ENCODE results near the gene SLC35F6.

SLC35F6 gene, protein sequence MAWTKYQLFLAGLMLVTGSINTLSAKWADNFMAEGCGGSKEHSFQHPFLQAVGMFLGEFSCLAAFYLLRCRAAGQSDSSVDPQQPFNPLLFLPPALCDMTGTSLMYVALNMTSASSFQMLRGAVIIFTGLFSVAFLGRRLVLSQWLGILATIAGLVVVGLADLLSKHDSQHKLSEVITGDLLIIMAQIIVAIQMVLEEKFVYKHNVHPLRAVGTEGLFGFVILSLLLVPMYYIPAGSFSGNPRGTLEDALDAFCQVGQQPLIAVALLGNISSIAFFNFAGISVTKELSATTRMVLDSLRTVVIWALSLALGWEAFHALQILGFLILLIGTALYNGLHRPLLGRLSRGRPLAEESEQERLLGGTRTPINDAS

DNA sequence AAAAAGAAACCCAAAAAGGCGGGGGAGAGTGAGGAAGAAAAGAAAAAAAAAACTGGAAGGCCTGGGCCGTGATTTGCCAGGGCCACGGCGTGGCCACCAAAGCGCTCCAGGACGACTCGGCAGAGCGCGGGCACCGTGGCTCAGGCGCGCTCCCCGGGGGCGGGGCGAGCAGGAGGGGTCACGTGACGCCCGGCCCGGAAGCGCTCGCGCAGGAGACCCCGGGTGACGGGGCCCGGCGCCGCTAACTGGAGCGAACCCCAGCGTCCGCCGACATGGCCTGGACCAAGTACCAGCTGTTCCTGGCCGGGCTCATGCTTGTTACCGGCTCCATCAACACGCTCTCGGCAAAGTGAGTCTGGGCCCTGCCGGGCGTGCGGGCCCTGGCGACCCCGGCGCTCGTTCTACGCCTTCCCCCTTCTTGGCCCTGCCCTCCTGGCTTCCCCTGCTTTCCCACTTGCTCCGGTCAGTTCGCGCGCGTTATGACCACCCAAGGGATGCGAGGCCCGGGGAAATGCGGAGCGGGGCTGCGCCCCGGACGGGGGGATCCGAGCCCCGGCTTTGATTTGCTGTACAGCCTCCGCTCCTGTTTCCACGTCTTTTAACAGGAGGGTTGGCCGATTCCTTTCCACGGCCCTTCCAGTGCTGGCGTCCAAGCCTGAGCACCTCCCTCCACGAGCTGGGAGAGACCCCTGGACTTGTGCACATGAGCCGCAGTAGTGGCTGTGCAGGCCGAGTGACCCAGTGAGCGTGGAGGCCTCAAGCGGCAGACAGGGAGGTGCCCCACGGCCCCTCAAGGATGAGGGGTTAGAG lies at the start of gene SLC35F6:
SLC35F6 (plus strand) TSS at position 207 of the 810 bp plus-strand sequence; CDS start at position 273, 66 bp downstream.
- peak; percentile 85 for DNase-seq

DNA sequence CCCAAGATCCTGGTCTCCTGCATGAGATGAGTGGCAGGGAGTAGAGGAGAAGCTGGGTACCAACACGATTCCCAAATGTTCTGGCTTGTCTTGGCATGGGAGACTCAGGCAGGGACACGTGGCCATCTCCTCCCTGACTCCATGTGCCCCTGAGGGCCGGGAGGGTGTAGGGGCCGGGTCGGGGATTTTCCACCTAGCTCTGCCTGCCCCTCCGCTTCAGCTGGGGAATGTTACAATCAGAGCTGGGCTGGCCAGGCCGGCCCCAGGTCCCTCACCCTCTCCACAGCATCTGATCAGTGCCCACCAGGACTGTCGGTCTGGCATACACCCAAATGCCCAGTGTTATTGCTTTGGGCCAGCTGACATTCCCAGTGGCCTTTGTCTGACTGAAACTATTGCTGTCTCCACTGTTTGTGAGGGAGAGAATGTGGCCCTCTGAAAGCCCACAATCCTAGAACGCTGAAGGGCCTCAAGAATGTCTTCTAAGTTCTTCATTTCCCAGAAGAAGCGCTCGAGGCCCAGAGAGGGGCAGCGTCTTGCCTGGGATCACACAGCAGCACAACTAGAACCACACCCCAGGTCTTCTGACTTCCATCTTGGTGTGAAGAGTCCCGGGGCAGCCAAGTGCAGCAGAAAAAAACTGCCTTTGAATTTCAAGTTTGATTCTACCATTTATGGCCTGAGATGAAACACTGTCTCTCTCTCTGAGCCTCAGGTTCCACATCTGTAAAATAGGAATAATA lies 48.4 kb upstream of the SLC35F6 start:
- no peak for DNase-seq

DNA sequence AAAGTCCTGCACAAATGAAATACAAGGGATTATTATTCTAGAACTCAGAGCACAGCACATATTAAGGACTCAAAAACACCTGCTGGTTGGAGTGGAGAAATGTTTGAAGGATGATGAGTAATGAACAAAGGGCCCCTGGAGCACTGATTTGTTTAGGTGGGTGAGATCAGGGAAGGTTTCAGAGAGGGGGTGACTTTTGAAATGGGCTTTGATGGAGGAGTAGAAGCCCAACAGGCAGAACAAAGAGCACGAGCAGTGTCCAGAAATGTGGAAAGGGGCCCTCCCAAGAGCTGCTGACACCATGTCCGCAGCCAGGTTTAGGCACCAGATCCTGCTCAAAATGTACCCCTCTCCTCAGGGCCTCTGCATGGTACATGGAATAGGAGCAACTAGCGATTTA lies 47.7 kb upstream of the SLC35F6 start:
- DNase-seq = no peak

DNA sequence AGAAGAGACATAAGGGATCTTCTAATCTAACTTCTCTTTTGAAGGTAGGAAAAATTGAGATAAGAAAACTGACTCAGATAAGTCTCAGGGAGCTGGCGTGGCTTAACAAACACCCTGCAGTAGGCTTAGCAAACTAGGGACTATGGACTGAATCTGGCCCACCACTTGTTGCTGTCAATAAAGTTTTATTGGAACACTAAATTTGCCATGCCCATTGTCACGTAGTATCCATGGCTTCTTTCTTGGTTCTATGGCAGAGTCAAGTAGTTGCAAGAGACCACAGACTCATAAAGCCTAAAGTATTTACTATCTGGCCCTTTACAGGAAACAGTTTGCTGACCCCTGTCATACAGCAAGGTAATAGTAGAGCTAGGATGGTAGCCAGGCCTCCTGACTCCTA lies 47.3 kb upstream of the SLC35F6 start:
- no peak for DNase-seq

DNA sequence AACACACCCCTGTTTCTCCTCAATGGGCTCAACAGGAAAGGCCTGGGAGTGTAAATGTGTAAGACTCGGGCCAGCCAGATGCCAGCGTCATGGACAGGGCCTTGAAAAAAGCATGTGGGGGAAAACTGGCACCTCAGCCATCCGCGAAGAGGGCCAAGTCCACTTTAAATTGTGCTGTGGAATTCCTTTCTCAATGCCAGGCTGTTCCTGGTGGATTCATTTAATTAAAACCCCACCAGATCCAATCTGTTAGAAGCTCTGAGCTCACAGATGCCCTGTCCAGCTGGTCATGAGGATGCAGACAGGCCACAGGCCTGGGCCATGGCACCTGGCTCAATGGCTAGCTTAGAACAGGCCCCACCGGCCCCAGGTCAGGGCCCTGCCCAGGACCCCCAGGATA lies 46.7 kb upstream of the SLC35F6 start:
- DNase-seq = no peak

DNA sequence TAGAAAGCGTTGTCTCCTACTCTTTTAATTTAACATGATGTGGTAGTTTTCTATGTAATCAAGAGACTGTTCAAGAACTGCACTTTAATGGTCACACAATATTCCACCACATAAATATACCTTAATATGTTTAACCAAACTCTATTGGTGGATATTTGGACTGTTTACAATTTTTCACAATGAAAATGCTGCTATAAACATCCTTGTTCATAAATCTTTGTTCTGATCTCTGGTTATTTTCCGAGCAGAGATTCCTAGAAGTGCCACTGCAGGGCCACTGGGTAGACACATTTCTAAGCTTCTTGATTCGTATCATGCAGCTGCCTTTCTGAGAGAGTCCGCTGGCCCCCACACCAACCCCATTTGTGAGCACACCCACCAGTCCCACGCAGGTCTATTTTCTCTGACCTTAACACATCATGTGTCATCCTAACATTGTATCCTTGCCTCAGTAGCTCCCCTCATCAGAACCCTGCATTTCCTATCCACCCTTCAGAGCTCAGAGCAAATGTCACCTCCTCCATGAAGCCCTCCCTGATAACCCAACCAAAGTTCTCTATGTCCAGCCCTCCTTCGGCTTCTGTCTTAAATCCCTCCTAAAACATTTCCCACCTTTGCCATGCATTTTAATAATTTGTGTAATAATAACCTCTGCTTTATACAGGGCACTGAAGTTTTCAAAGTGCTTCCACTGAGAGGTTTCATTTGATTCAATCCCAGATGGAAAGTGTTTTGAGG lies 45.0 kb upstream of the SLC35F6 start:
- DNase-seq = no peak

DNA sequence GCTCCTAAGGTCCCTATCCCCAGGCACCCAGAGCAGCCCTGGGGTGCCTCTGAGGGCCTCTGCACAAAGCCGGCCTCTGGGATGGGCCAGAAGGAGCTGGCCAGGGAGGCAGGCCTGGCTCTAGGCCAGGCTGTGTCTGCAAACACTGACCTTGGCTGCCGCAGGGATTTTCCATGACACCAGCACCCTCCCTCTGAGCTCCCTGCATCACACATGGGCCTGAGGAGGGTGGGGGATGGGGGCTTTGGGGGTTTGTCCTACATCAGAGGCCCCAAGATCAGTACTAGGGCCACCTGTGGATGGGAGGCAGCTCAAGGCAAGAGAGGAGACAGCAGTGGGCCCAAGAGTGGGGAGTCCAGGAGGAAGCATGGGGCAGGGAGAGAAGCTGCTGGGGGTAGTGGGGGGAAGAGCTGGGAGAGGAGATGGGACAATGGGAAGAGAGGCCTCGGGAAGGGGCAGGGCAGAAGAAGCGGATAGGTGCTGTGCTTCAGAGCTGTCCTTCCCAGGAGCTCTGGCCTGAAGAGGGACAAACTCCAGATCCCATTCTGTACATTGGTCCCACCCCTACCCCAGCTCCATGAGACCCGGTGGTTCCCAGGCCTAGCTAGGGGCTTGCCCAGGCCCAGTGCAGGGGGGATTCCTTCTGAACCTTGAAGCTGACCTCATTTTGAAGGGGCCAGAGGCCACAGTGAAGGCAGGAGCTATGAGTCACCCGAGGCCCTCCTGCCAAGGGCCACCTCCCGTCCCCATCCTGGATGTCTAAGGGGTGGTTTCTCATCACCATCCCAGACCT lies 43.6 kb upstream of the SLC35F6 start:
- DNase-seq = no peak

DNA sequence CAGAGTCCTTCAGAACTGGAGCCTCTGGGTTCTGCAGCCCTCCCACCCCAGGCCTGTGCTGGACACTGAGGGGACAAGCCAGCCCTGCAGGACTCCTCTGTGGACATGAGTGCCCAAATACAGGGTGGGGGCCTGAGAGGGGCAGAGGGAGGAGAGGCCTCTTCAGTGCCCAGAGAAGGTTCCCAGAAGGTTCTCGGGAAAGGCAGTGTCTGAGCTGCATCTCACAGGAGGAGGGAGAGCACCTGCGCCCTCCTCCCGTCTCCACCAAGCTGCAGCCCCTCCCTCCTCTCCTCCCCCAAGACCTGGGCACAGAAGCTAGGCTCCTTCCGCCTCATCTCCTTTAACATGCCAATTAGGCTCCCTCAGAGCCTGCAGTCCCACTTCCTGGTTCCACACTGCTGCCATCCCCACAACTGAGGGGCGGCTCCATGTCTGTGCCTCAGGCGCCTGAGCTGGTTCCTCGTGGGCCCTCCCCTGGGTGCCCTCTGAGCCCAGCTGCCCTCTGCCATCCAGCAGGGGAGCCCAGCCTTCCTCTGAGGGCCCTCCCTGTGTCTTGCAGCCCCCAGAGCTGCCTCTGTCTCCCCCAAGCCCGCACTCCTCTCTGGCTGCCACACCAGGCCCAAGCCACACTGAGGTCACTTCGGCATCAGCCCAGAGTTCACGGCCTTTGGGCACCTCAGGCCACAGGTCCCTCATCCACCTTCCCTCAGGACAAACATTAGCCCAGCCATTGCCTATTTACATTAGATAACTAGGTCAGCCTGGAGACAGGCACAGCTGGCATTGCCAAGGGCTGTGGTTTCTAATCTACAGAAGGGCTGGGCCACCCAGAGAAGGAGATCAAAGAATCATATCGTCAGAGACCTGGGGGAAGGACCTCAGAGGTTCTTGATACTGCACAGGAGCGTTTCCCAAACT lies 42.7 kb upstream of the SLC35F6 start:
- no peak for DNase-seq

DNA sequence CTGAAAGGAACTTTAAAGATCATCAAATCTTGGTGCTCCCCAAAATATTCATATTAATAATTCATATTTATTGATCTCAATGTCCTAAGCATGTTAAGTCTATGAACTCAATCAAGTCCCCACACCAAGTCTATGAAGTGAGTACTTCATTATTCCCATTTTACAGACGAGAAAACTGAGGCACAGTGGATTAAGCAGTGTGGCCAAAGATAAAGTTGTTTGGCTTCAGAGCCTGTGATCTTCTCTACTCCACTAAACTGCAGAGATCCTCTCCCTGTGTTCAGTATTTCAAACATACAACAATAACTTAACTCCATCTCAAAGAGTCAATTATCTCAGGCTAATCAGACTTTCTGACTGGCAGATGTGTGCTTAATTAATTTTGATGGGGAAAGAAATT lies 41.8 kb upstream of the SLC35F6 start:
- no peak for DNase-seq

DNA sequence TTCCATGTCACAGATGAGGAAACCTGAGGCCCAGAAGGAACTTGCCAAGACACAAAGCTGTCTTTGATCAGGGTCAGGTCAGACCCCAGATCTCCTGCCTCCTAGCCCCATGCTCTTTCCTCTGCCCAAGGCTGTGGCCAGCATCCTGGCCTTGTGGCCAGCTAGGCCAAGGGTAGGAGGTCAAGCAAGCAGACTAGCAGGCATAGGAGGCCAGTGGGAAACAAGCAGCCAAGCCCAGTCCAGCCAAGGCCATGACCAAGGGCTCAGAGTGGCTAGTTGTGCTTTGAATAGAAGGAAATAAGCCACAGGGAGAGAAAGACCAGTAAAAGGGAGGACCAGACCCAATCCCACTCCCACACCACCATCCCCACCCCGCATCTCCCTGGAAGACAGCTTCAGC lies 41.2 kb upstream of the SLC35F6 start:
- no peak for DNase-seq

DNA sequence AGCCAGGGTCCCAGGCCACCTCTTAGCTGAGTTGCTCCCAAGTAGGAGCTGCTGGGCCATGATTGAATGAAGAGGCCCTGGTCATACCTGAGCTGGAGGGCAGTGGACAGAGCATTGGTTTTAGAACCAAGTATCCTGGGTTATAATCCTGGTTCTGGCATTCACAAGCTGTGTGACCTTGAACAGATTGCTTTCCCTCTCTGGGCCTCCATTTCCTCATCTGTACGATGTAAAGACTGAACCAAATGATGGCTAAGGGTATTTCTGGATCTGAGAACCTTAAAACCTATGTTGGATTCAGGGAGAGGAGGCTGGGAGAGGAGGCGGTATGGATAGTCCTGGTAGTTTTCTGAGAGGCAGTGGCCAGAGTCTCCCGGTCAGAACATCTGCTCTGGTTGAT lies 40.6 kb upstream of the SLC35F6 start:
- no peak for DNase-seq

DNA sequence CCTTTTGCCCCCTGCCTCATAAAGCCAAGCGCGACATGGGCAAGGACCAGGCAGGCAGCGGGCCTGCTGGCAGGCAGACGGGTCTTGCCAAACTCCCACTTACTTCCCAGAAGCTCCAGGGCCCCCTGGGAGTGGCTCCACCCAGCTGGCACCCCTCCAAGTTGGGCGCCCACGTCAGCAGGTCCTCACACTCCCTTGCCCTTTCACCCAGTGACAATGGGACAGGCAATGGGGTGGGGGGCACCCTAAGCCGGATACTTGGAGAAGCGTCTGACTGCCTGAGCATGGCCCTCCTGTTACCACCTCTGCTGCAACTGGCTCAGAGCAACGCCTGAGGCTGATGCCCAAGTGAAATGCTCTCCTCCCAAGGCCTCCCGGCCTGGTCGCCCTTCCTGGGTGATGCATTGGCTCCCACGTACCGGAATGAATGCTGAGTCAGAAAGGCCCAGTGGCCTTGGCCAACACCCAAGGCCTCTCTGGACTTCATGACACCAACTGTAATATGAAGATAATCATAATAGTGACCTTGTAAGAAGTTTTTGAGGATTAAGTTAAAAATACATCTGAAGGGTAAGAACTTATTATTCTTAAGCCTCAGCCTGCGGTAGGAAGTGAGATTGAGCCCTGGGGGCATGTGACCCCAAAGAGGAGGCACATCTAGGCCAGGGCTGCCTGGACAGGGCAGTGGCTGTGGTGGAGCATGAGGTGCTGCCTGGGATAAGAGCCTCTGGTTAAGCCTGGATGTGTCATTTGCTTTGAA lies 39.9 kb upstream of the SLC35F6 start:
- DNase-seq = no peak

DNA sequence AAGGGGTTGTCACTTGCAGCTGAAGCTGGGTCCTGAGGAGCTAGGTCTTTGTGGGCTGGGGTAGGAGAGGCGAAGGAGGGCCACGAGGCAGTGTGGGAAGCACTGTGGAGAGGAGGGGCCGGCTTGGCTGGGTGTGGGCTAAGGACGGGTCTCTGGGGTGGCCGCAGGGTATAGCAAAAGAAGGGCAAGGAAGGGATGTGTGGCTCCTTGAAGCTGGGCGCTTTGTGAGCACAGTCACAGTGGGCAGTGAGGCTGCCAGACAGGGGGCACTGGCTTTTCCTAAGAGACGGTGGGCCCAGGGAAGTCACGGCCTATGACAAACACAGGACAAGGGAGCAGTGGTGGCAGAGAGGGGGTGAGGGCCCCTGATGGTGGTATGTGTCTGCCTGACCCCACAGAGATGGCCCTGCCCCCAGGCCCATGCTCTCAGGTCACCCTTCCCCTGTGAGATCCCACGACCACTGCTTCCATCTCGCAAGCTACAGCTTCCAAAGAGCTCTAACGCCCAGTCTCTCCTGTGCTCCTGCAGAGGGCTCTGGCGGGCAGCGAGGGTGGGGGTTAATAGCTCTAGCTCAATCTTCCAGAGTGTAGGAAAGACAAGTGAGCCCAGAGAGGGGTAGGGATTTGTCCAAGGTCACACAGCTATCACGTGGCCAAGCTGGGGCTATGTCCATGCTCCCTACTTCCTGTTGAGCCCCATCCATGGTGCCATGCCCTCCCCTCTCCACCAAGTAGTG lies 39.1 kb upstream of the SLC35F6 start:
- DNase-seq = no peak

DNA sequence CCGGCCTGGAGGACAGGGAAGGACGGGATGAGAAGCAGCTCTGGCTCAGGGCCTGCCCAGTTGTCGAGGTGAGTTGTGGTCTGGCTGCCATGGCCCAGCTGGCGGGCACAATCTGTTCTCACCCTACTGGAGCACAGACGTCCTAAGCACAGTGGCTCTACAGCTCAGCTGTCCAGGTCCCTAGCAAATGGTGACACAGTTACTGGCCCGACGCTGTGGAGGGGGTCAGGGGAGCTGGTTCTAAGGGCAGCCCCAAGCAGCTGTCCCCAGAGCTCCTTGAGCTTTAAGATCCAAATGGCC lies 38.6 kb upstream of the SLC35F6 start:
- DNase-seq = no peak

DNA sequence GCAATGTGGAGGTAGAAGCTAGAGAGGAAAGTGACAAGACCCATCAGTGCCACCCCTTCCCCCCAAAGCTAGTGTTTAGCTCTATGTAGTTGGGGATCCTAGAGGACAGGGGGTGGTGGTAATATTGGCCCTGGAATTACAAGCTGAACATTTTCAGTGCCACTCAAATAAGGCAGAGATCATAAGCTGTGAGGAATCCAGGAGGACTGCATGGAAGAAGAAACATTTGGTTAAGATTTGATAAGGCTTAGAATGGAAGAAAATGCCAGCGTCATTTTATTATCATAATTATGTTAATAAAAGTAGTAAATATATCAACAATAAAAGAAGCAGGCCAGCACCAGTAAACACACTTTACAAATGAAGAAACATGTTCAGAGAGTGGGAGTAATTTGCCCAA lies 37.9 kb upstream of the SLC35F6 start:
- no peak for DNase-seq

DNA sequence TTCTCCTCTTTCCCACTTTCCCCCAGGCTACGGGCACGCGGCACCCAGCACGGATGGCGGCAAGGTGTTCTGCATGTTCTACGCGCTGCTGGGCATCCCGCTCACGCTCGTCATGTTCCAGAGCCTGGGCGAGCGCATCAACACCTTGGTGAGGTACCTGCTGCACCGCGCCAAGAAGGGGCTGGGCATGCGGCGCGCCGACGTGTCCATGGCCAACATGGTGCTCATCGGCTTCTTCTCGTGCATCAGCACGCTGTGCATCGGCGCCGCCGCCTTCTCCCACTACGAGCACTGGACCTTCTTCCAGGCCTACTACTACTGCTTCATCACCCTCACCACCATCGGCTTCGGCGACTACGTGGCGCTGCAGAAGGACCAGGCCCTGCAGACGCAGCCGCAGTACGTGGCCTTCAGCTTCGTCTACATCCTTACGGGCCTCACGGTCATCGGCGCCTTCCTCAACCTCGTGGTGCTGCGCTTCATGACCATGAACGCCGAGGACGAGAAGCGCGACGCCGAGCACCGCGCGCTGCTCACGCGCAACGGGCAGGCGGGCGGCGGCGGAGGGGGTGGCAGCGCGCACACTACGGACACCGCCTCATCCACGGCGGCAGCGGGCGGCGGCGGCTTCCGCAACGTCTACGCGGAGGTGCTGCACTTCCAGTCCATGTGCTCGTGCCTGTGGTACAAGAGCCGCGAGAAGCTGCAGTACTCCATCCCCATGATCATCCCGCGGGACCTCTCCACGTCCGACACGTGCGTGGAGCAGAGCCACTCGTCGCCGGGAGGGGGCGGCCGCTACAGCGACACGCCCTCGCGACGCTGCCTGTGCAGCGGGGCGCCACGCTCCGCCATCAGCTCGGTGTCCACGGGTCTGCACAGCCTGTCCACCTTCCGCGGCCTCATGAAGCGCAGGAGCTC lies 36.2 kb upstream of the SLC35F6 start:
- peak; percentile 28 for DNase-seq

DNA sequence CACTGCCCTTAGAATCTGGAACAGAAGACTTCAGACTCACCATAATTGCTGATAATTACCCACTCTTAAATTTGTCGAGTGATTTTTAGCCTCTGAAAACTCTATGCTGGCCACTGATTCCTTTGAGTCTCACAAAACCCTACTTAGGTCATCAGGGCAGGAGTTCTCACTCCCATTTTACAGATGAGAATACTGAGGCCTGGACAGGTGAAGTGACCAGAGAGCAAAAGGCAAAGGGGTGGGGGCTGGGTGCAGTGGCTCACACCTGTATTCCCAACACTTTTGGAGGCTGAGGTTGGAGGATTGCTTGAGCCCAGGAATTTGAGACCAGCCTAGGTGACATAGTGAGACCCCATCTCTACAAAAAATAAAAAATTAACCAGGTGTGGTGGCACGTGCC lies 34.8 kb upstream of the SLC35F6 start:
- DNase-seq = no peak

DNA sequence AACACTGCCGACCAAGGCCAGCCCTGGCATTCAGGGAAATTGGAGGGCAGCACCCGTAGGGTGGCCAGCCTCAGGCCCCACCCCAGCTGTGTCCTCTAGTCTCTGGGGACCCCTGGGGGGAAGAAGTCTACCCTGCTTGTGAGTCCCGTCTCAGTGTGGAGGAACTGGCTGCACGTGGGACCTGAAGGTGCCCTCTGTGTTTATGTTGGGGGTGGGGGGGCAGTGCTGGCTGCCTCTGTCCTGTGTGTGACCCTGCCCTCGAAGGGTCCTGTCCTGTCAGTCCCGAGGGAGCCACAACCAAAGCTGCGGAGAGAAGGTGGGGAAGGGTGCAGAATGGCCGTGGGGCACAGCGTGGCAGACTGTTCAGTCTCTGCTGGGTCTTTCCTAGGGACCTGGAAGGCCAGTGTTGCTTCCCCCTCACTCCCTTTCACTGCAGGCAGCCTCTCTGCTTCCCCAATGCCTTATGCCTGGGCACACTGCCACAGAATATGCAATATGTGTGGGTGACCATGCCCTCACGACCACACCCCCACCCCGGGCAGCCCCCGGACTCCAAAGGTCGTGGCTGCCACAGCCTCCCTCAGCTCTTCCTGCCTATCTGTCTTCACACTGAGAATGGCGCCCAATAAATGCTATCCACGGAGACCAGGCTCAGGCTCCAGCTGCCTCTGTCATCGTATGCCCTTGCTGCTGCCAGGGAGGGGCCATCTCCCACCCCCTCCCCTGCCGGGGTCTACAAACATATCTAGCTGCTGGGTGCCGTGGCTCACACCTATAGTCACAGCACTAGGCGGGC lies 33.3 kb upstream of the SLC35F6 start:
- no peak for DNase-seq

All from activated CD8-positive, alpha-beta memory T cell treated with anti-CD3 and anti-CD28 coated beads, Interleukin-2, amount 50 U/mL, for 4 hours (primary cell).